SK-N-SH (cell line): ENCODE measurements around the gene KRT17. TPM values are rescaled to one million over a fixed set of nuclear protein-coding genes. Genes with fewer than 3 reads are reported as not detected.

Experiments
- CTCF ChIA-PET: fragments of 300-600, 350-600 bp; formaldehyde crosslinking; extraction: SDS; loops from one replicate; lab custom pipeline; 2021; lab: Yijun Ruan, JAX
- POLR2A ChIA-PET: fragments of 350-600 bp; sonication (Branson Sonifier 250); formaldehyde crosslinking; extraction: SDS; loops from one replicate; lab custom pipeline; 2020; ENCODE audit warnings: antibody characterized with exemption, inconsistent platforms; lab: Yijun Ruan, JAX
- DNase-seq: peaks from one replicate; pipeline ENCODE4 v3.0.0; 2012
- H2AFZ ChIP-seq: fragments of 200-600 bp; sonication (generic); 2 replicates; pipeline ENCODE4 v1.8.1; 2016; ENCODE audit warnings: antibody characterized with exemption, mild to moderate bottlenecking, low read depth
- H3F3A ChIP-seq: fragments of 200-600 bp; sonication (generic); replicated peaks from 2 replicates; pipeline ENCODE3; 2016; ENCODE audit warnings: antibody characterized with exemption, mild to moderate bottlenecking; ENCODE audit not compliant: insufficient read depth
- H3K27ac ChIP-seq, 2 experiments: fragments of 200-500 bp in 1 of 2; fragments of 200-600 bp in 1 of 2; sonication (Bioruptor generic) in 1 of 2; sonication (generic), shearing (Covaris generic) in 1 of 2; 2 replicates each; pipeline versions ENCODE4 v1.5.1 to v1.6.1; 2014 to 2016; ENCODE audit warnings: low read depth in 2 of 2, inconsistent platforms in 1 of 2, low read length in 1 of 2, mild to moderate bottlenecking in 1 of 2, mixed read lengths in 1 of 2
- H3K27me3 ChIP-seq: fragments of 200-600 bp; sonication (generic), shearing (Covaris generic); 2 replicates; pipeline ENCODE4 v1.6.1; 2016; ENCODE audit warnings: mixed run types; ENCODE audit not compliant: insufficient read depth
- H3K36me3 ChIP-seq, 2 experiments: fragments of 200-500 bp in 1 of 2; fragments of 200-600 bp in 1 of 2; sonication (Bioruptor generic) in 1 of 2; sonication (generic) in 1 of 2; replicated peaks in 1 of 2; 2 replicates each; pipeline versions ENCODE3 to v1.5.1; 2014 to 2016; ENCODE audit warnings: low read length in 1 of 2, mild to moderate bottlenecking in 1 of 2; ENCODE audit not compliant: insufficient read depth in 2 of 2, control insufficient read depth in 1 of 2
- H3K4me1 ChIP-seq, 2 experiments: fragments of 200-500 bp in 1 of 2; fragments of 200-600 bp in 1 of 2; sonication (Bioruptor generic) in 1 of 2; sonication (generic), shearing (Covaris generic) in 1 of 2; 2 replicates each; pipeline versions ENCODE4 v1.5.1 to v1.6.1; 2014 to 2016; ENCODE audit warnings: low read depth in 1 of 2, low read length in 1 of 2, mixed run types in 1 of 2; ENCODE audit not compliant: insufficient read depth in 2 of 2, control insufficient read depth in 1 of 2
- H3K4me2 ChIP-seq: fragments of 200-600 bp; sonication (generic), shearing (Covaris generic); 2 replicates; pipeline ENCODE4 v1.6.1; 2017; ENCODE audit warnings: mixed run types
- H3K4me3 ChIP-seq, 2 experiments: fragments of 200-500 bp in 1 of 2; fragments of 200-600 bp in 1 of 2; sonication (Bioruptor generic) in 1 of 2; sonication (generic), shearing (Covaris generic) in 1 of 2; 2 replicates each; pipeline versions ENCODE4 v1.5.1 to v1.8.1; 2014 to 2016; ENCODE audit warnings: low read depth in 2 of 2, inconsistent platforms in 1 of 2, low read length in 1 of 2, mild to moderate bottlenecking in 1 of 2, mixed read lengths in 1 of 2, moderate library complexity in 1 of 2
- H3K79me2 ChIP-seq: fragments of 200-600 bp; sonication (generic); 2 replicates; pipeline ENCODE4 v1.8.1; 2017; ENCODE audit warnings: mild to moderate bottlenecking; ENCODE audit not compliant: insufficient read depth
- H3K9ac ChIP-seq: fragments of 200-600 bp; sonication (generic); 2 replicates; pipeline ENCODE4 v1.6.1; 2017; ENCODE audit warnings: mixed run types
- H3K9me2 ChIP-seq: fragments of 200-600 bp; sonication (generic); 2 replicates; pipeline ENCODE4 v1.6.1; 2017; ENCODE audit warnings: mixed run types
- H3K9me3 ChIP-seq: fragments of 200-600 bp; sonication (generic); 2 replicates; pipeline ENCODE4 v1.6.1; 2017; ENCODE audit warnings: mixed run types, mild to moderate bottlenecking, moderate library complexity
- H4K20me1 ChIP-seq: fragments of 200-600 bp; sonication (generic); 2 replicates; pipeline ENCODE4 v1.6.1; 2017; ENCODE audit warnings: mild to moderate bottlenecking, mixed run types; ENCODE audit not compliant: insufficient read depth
- CHD2 ChIP-seq: fragments of 150-350 bp; IDR thresholded peaks from 2 replicates; pipeline ENCODE4 v1.6.1; 2018; ENCODE audit warnings: low read length; ENCODE audit not compliant: partially characterized antibody
- ELF1 ChIP-seq: IDR thresholded peaks from 2 replicates; pipeline ENCODE4 v1.4.0; 2012
- EP300 ChIP-seq, 2 experiments: IDR thresholded peaks; 2 replicates each; pipeline versions ENCODE4 v1.4.0 to v1.6.1; 2012; ENCODE audit warnings: borderline replicate concordance in 1 of 2, low read depth in 1 of 2, low read length in 1 of 2
- FOXJ3 ChIP-seq: sonication (generic); formaldehyde crosslinking; IDR thresholded peaks from 2 replicates; pipeline ENCODE4 v1.5.1; 2020; ENCODE audit warnings: mild to moderate bottlenecking, missing genetic modification reagents
- GABPA ChIP-seq: IDR thresholded peaks from 2 replicates; pipeline ENCODE4 v1.4.0; 2012; ENCODE audit warnings: low read depth, mild to moderate bottlenecking
- IRF3 ChIP-seq: fragments of 150-350 bp; IDR thresholded peaks from 2 replicates; pipeline ENCODE4 v1.6.1; 2016; ENCODE audit warnings: mild to moderate bottlenecking, low read depth, low read length
- JUND ChIP-seq: IDR thresholded peaks from 2 replicates; pipeline ENCODE4 v1.4.0; 2012
- MEF2A ChIP-seq: IDR thresholded peaks from 2 replicates; pipeline ENCODE4 v1.4.0; 2012; ENCODE audit warnings: low read depth, borderline replicate concordance
- NRF1 ChIP-seq: IDR thresholded peaks from 2 replicates; pipeline ENCODE4 v1.6.1; 2012; ENCODE audit warnings: low read depth, mild to moderate bottlenecking, low read length
- RAD21 ChIP-seq: IDR thresholded peaks from 2 replicates; pipeline ENCODE4 v1.6.1; 2012; ENCODE audit warnings: mild to moderate bottlenecking, low read length
- RCOR1 ChIP-seq: fragments of 150-350 bp; IDR thresholded peaks from 2 replicates; pipeline ENCODE4 v1.6.1; 2017; ENCODE audit warnings: antibody characterized with exemption, low read length
- RFX5 ChIP-seq: IDR thresholded peaks from 2 replicates; pipeline ENCODE4 v1.6.1; 2012; ENCODE audit warnings: mild to moderate bottlenecking, improper control_type of control experiment, low read length
- SIN3A ChIP-seq: IDR thresholded peaks from 2 replicates; pipeline ENCODE4 v1.6.1; 2012; ENCODE audit warnings: low read depth, mild to moderate bottlenecking, low read length, moderate library complexity, borderline replicate concordance
- SMC3 ChIP-seq: IDR thresholded peaks from 2 replicates; pipeline ENCODE4 v1.6.1; 2012; ENCODE audit warnings: low read depth, low read length, improper control_type of control experiment
- TAF1 ChIP-seq: IDR thresholded peaks from 2 replicates; pipeline ENCODE4 v1.6.1; 2012; ENCODE audit warnings: low read depth, mild to moderate bottlenecking, low read length, moderate library complexity, borderline replicate concordance
- TCF12 ChIP-seq: IDR thresholded peaks from 2 replicates; pipeline ENCODE4 v1.4.0; 2012
- TEAD4 ChIP-seq: IDR thresholded peaks from 2 replicates; pipeline ENCODE4 v1.4.0; 2012; ENCODE audit warnings: mild to moderate bottlenecking, borderline replicate concordance; ENCODE audit not compliant: insufficient read depth
- WGBS: methylation state at CpG from one replicate; pipeline ENCODE4 v1.1.6; 2017; ENCODE audit warnings: low lambda C conversion rate; 5-methylcytosine and 5-hydroxymethylcytosine counted together
- polyA plus RNA-seq, 3 experiments: library from polyadenylated mRNA; depleted of rRNA; stranded (reverse); fragments of >200 nt; gene quantifications; 2 replicates each; pipeline ENCODE4 v1.2.3, GENCODE V29; 2012
- TF ChIP-seq, protein P1 (sequence below): fragments of 150-350 bp; IDR thresholded peaks from 2 replicates; pipeline ENCODE4 v1.6.1; 2017; ENCODE audit warnings: antibody characterized with exemption, low read length, low read depth, borderline replicate concordance
- TF ChIP-seq, protein P2 (sequence below): IDR thresholded peaks from 2 replicates; pipeline ENCODE4 v1.4.0; 2012; ENCODE audit warnings: low read depth, borderline replicate concordance
- TF ChIP-seq, protein P3 (sequence below): IDR thresholded peaks from 2 replicates; pipeline ENCODE4 v1.6.1; 2012; ENCODE audit warnings: mild to moderate bottlenecking, low read depth, low read length, moderate library complexity

Gene KRT17
- polyA plus RNA-seq, 1 of the 3 experiments (the other 2 are of a cell fraction): 0.39 TPM

DNA sequence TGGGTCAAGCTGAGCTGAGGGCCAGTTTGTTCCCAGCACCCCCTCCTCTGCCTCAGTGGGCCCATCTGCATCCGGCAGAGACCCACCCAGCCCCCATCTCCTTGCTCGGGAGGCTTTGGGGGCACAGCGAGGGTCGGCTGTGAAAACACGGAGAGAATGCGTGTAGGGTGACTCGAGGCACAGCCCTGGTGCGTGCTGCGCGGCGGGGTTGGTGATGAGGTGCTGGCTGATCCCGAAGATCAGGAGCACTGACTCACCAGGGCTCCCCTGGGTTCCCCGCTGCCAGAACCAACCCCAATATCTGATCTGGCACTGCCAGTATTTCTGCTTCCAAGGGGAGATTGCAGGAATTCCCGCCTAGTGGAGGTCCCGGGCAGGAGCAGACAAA, 7.5 kb upstream of the KRT17 start:
- no peak for TF ChIP-seq CHD2
- no peak for TF ChIP-seq ELF1
- TF ChIP-seq SMC3: no peak
- TF ChIP-seq, protein P1, sequence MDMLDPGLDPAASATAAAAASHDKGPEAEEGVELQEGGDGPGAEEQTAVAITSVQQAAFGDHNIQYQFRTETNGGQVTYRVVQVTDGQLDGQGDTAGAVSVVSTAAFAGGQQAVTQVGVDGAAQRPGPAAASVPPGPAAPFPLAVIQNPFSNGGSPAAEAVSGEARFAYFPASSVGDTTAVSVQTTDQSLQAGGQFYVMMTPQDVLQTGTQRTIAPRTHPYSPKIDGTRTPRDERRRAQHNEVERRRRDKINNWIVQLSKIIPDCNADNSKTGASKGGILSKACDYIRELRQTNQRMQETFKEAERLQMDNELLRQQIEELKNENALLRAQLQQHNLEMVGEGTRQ: no peak
- TF ChIP-seq FOXJ3 (CRISPR knock-in tag): no peak
- TF ChIP-seq TCF12: no peak
- TF ChIP-seq JUND: no peak
- TF ChIP-seq EP300 (IDR thresholded peaks at IDR 0.05; ENCODE audit: borderline replicate concordance in 1 of 2, low read depth in 1 of 2, low read length in 1 of 2): no peak
- H3K9me3 ChIP-seq: no peaks in the 10 kb centered on the region
- H3K4me3 ChIP-seq: no peak overlapping the region
- ChIA-PET CTCF (interaction anchor here (1.9 kb wide), 1 partner anchor 16 kb away, joined by 11 read pairs; no protein-coding TSS in a partner anchor), POLR2A (no interaction called here)
- H3K4me1 ChIP-seq: peaks cover 0 to 22% of the 10 kb centered on the region in 2 experiments; a peak in 2 of 4 replicates
- H3K9ac ChIP-seq: no peak overlapping the region
- WGBS: 83% methylated on average over 8 of the region's 15 CpGs
- DNase-seq: no peak
- no peak overlapping the region for H3K4me2 ChIP-seq
- no peaks in the 10 kb centered on the region for H3F3A ChIP-seq
- H3K79me2 ChIP-seq: no peaks in the 10 kb centered on the region
- no peaks in the 10 kb centered on the region for H3K9me2 ChIP-seq
- no peaks in the 10 kb centered on the region for H3K27me3 ChIP-seq
- no peaks in the 10 kb centered on the region for H4K20me1 ChIP-seq
- no peaks in the 10 kb centered on the region for H3K36me3 ChIP-seq
- no peak overlapping the region for H2AFZ ChIP-seq
- H3K27ac ChIP-seq: no peak overlapping the region

DNA sequence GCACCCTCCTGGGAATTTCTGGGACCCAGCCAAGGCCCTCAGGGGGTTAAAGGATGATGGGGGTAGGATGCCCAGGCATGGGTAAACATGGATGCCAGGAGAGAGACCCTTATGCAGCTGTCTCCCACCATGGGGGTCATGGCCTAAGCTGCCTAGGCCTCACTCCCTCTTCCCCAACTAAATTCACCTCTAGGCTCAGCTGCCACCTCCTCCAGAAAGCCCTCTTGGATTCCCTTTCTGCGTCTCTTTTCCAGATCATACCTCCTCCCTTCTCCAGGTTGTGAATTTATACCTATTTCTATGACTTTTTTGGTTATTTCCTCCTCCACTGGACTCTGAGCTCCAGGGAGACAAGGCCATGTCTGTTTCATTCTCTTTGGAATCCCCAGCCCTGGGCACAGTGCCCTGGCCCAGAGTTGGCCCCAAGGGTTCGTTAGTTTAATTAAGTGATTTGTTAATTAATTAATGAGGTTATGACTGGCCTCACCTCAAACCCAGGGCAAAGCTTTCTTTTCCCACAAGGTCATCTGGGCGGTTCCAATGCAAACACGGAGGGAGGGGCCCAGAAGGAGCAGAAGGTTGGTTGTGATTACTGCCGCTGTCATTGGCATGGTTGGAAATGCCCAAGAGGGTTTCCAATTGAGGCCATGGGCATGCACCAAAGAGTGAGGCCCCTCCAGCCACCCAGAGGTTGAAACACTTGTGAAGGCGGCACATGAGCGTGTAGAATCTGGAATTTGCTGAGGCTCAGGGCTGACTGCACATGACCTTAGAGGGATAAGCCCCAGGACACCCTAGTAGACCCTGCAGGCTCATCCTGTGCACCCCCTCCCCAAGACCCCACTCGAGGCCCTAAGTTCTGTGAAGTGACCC, 6.9 kb upstream of the KRT17 start:
- no peak overlapping the region for H3K27ac ChIP-seq
- no peaks in the 10 kb centered on the region for H3K27me3 ChIP-seq
- 58% methylated on average over 6 of the region's 8 CpGs for WGBS
- H3K4me3 ChIP-seq: no peak overlapping the region
- H2AFZ ChIP-seq: no peak overlapping the region
- no peak overlapping the region for H3K4me2 ChIP-seq
- no peak for DNase-seq
- H3K9me3 ChIP-seq: no peaks in the 10 kb centered on the region
- no peaks in the 10 kb centered on the region for H3F3A ChIP-seq
- H3K79me2 ChIP-seq: no peaks in the 10 kb centered on the region
- no peaks in the 10 kb centered on the region for H3K36me3 ChIP-seq
- ChIA-PET POLR2A (no interaction called here), CTCF (interaction anchor here (0.8 to 1.9 kb wide), 2 partner anchors 17 to 82 kb away, joined by 3 to 11 read pairs; no protein-coding TSS in a partner anchor)
- no peak overlapping the region for H3K9ac ChIP-seq
- H3K9me2 ChIP-seq: no peaks in the 10 kb centered on the region
- peaks cover 0 to 18% of the 10 kb centered on the region in 2 experiments; a peak in 2 of 4 replicates for H3K4me1 ChIP-seq
- no peaks in the 10 kb centered on the region for H4K20me1 ChIP-seq
- TF ChIP-seq MEF2A: no peak
- no peak for TF ChIP-seq JUND
- no peak for TF ChIP-seq TAF1
- no peak for TF ChIP-seq ELF1
- no peak for TF ChIP-seq NRF1
- no peak for TF ChIP-seq TEAD4
- no peak for TF ChIP-seq IRF3
- no peak for TF ChIP-seq SIN3A
- TF ChIP-seq RAD21: no peak
- no peak for TF ChIP-seq RFX5
- TF ChIP-seq GABPA: no peak
- TF ChIP-seq CHD2: no peak
- TF ChIP-seq, protein P2, sequence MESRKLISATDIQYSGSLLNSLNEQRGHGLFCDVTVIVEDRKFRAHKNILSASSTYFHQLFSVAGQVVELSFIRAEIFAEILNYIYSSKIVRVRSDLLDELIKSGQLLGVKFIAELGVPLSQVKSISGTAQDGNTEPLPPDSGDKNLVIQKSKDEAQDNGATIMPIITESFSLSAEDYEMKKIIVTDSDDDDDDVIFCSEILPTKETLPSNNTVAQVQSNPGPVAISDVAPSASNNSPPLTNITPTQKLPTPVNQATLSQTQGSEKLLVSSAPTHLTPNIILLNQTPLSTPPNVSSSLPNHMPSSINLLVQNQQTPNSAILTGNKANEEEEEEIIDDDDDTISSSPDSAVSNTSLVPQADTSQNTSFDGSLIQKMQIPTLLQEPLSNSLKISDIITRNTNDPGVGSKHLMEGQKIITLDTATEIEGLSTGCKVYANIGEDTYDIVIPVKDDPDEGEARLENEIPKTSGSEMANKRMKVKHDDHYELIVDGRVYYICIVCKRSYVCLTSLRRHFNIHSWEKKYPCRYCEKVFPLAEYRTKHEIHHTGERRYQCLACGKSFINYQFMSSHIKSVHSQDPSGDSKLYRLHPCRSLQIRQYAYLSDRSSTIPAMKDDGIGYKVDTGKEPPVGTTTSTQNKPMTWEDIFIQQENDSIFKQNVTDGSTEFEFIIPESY: no peak
- TF ChIP-seq, protein P3, sequence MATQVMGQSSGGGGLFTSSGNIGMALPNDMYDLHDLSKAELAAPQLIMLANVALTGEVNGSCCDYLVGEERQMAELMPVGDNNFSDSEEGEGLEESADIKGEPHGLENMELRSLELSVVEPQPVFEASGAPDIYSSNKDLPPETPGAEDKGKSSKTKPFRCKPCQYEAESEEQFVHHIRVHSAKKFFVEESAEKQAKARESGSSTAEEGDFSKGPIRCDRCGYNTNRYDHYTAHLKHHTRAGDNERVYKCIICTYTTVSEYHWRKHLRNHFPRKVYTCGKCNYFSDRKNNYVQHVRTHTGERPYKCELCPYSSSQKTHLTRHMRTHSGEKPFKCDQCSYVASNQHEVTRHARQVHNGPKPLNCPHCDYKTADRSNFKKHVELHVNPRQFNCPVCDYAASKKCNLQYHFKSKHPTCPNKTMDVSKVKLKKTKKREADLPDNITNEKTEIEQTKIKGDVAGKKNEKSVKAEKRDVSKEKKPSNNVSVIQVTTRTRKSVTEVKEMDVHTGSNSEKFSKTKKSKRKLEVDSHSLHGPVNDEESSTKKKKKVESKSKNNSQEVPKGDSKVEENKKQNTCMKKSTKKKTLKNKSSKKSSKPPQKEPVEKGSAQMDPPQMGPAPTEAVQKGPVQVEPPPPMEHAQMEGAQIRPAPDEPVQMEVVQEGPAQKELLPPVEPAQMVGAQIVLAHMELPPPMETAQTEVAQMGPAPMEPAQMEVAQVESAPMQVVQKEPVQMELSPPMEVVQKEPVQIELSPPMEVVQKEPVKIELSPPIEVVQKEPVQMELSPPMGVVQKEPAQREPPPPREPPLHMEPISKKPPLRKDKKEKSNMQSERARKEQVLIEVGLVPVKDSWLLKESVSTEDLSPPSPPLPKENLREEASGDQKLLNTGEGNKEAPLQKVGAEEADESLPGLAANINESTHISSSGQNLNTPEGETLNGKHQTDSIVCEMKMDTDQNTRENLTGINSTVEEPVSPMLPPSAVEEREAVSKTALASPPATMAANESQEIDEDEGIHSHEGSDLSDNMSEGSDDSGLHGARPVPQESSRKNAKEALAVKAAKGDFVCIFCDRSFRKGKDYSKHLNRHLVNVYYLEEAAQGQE: no peak
- no peak for TF ChIP-seq RCOR1
